NCI-H526 treated with DMSO at 0.1 percent for 48 hours (cell line): ENCODE results near the gene DRG2.

Source experiments
- DNase-seq: peaks from one replicate; lab custom pipeline; 2025; lab: John Stamatoyannopoulos, UW

The DRG2 gene

DNA sequence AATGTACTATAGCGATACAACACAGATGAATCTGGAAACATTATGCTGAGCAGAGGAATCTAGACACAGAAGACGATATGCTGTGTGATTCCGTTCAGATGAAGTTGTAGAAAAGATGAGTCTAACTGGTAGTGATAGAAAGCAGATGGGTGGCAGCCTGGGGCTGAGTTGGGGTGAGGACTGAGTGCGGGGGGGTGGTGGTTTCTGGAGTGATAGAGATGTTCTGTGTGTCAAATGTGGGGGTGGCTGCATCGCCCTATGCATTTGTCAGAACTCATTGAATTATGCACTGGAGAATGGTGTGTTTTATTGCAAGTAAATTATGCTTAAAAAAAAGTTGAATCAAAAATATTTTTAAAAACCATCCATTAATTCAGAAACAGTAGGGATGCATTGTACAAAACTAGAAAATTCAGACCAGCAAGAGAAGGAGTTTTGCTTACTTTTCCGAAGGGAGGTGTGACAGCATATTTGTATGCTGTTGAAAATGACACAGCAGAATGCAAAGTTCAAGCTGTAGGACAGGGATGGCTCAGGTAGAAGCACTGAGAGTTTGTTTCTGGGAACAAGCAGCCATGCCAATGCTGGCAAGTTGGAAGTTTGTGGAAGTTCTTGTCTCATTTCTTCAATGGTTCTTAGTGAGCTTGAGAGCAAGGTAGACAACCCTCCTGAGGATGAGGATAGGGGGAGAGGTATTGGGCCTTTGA, 13.0 kb upstream of the DRG2 start:
- DNase-seq, result no peak

- no peak for DNase-seq
These were observed 10.8 kb upstream of the DRG2 start for GRCh38 chr17:18076936-18077335.

- no peak for DNase-seq
These were observed 8.2 kb upstream of the DRG2 start for GRCh38 chr17:18079543-18079942.

DNA sequence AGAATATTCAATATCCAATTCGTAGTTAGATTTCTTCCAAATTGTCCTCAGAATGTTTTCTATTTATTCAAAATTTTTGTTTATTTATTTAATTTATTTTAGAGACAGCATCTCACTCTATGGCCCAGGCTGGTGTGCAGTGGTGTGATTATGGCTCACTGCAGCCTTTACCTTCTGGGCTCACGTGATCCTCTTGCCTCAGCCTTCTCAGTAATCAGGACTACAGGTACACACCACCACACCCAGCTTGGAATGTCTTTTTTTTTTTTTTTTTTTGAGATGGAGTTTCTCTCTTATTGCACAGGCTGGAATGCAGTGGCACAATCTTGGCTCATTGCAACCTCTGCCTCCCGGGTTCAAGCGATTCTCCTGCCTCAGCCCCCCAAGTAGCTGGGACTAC, 3.5 kb upstream of the DRG2 start:
- no peak for DNase-seq

GRCh38 chr17:18089613-18090012, 1.9 kb downstream of the DRG2 start:
- no peak for DNase-seq

- no peak for DNase-seq
These were observed 6.1 kb downstream of the DRG2 start for GRCh38 chr17:18093616-18094408.

GRCh38 chr17:18094409-18094807, 6.7 kb downstream of the DRG2 start:
- no peak for DNase-seq

- no peak for DNase-seq
These were observed 11.8 kb downstream of the DRG2 start for GRCh38 chr17:18099516-18099915.

GRCh38 chr17:18100616-18101015, 12.9 kb downstream of the DRG2 start:
- DNase-seq, result no peak

DNA sequence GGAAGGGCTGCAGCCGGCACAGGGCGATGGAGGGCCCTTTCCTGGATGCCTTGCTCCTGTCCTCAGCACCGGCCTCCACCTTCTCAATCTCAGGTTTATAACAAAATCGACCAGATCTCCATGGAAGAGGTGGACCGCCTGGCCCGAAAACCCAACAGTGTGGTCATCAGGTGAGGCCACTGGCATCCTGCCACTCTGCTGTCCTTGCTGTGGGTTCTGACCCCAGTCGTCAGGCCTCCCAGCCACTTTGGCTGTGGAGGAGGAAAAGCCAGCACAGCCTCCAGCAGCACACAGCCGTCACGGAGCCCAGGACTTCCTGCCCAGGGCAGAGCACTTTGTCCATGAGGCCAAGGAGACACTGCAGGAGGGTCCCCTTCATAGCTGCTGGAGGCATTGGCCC, 14.1 kb downstream of the DRG2 start:
- DNase-seq, result no peak

GRCh38 chr17:18102640-18103039, 14.9 kb downstream of the DRG2 start:
- no peak for DNase-seq

GRCh38 chr17:18105027-18105426, 17.3 kb downstream of the DRG2 start:
- DNase-seq, result no peak

DNA sequence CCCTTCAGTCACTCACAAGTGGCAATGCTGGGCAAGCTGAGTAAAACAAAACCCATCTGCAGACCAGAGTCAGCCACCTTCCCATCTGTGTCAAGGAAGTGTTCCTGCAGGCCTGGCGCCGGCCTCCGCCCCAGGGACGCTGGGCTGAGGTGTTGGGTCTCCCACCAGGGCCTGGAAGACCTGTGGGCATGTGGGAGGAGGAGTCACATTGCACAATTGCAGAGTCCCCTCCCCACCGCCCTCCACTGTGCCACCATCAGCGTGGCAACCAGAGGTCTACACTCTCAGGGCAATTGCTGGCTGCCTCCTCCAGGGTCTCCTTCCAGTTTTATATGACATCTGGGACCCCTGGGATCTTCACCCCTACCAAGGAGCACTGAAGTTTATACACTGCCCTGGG, 17.8 kb downstream of the DRG2 start:
- DNase-seq, result no peak

- no peak for DNase-seq
These were observed 18.5 kb downstream of the DRG2 start for GRCh38 chr17:18106211-18106610.

- DNase-seq, result no peak
These were observed 19.5 kb downstream of the DRG2 start for GRCh38 chr17:18107061-18107790.

GRCh38 chr17:18107971-18108370, 20.2 kb downstream of the DRG2 start:
- DNase-seq, result no peak

- no peak for DNase-seq
These were observed 20.9 kb downstream of the DRG2 start, which contains the start of gene MYO15A for GRCh38 chr17:18108401-18109312. Gene MYO15A, plus strand, starts transcription at chr17:18108756. Its CDS starts 10,045 bp downstream, at chr17:18118801.

DNA sequence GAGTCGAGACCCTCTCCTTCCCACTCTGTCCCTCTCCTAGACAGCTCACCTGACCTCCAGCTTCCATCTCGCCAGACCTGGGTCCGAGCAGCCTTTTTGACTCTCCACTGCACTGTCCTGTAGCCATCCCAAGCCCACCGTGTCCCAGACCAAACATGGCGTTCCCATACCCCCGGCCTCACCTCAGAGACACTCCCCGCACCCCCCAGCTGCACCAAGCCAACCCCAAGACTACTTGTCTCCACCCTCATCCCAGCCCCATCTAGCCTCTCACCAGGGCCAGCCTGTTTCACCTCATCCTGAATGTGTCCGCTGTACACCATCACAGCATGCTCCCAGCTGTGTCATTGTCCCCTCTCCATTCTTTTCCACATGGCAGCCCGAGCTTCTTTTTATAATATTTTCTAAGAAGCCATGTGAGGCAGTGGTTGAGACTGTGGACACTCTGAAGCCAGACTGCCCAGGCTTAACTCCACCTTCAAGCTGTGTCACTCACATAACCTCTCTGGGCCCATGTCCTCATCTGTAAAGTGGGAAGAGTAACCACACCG, 22.3 kb downstream of the DRG2 start:
- no peak for DNase-seq

GRCh38 chr17:18110636-18111145, 22.9 kb downstream of the DRG2 start:
- DNase-seq, result no peak

- no peak for DNase-seq
These were observed 23.7 kb downstream of the DRG2 start for GRCh38 chr17:18111330-18111971.

- DNase-seq, result no peak
These were observed 27.8 kb downstream of the DRG2 start for GRCh38 chr17:18115517-18115916.
